ENCODE measurements around the gene LIN52.

- TF ChIP-seq CTCF (IDR thresholded peaks at IDR 0.05) (no peak), POLR2AphosphoS5 (IDR thresholded peaks at IDR 0.05) (no peak)
Observed at GRCh38 chr14:74242780-74243042, 158.0 kb downstream of the LIN52 start.

Measured in breast epithelium (tissue), 3 donors.